HCT116 (cell line): ENCODE data around the gene OCA2.

Experiments
- ATF3 ChIP-seq: IDR thresholded peaks from 2 replicates; pipeline ENCODE4 v1.6.1; 2012
- CTCF ChIP-seq, 3 experiments: fragments of 200-600 bp in 1 of 3; sonication (generic) in 1 of 3; IDR thresholded peaks in 2 of 3; conservative IDR thresholded peaks in 1 of 3; 2 replicates each; pipeline ENCODE4 v1.5.1; 2012 to 2017; ENCODE audit warnings: low read depth in 2 of 3, low read length in 2 of 3, antibody characterized with exemption in 1 of 3, borderline replicate concordance in 1 of 3, control low read depth in 1 of 3, mild to moderate bottlenecking in 1 of 3, mixed read lengths in 1 of 3, mixed run types in 1 of 3, moderate library complexity in 1 of 3; ENCODE audit not compliant: insufficient read depth in 1 of 3
- EGR1 ChIP-seq: IDR thresholded peaks from 2 replicates; pipeline ENCODE4 v1.6.1; 2012; ENCODE audit warnings: low read depth
- EZH2 ChIP-seq: fragments of 200-600 bp; sonication (generic); IDR thresholded peaks from 2 replicates; pipeline ENCODE4 v1.6.1; 2017; ENCODE audit warnings: antibody characterized with exemption, mixed run types
- JUND ChIP-seq: IDR thresholded peaks from 2 replicates; pipeline ENCODE4 v1.6.1; 2012
- MAX ChIP-seq: IDR thresholded peaks from 2 replicates; pipeline ENCODE4 v1.6.1; 2012
- POLR2A ChIP-seq: IDR thresholded peaks from 2 replicates; pipeline ENCODE4 v1.7.0; 2011; ENCODE audit warnings: borderline replicate concordance; ENCODE audit not compliant: insufficient read depth, insufficient read length; ENCODE audit errors: extremely low read depth
- POLR2AphosphoS5 ChIP-seq: IDR thresholded peaks from 2 replicates; pipeline ENCODE4 v1.6.1; 2011; ENCODE audit warnings: mild to moderate bottlenecking, low read depth, low read length, moderate library complexity
- RAD21 ChIP-seq: IDR thresholded peaks from 2 replicates; pipeline ENCODE4 v1.6.1; 2012; ENCODE audit warnings: low read depth, mild to moderate bottlenecking
- SP1 ChIP-seq: IDR thresholded peaks from 2 replicates; pipeline ENCODE4 v1.6.1; 2012; ENCODE audit warnings: low read depth

GRCh38 chr15:28002867-28003266, 96.2 kb downstream of the OCA2 start:
- TF ChIP-seq CTCF (IDR thresholded peaks at IDR 0.05 in 2 of 3, conservative IDR thresholded peaks at IDR 0.05 in 1 of 3; ENCODE audit: borderline replicate concordance in 1 of 3, insufficient read depth in 1 of 3, low read depth in 2 of 3, low read length in 2 of 3) (no peak), POLR2A (no peak), ATF3 (no peak), EGR1 (no peak), SP1 (no peak), JUND (no peak), MAX (no peak), EZH2 (no peak), RAD21 (no peak), POLR2AphosphoS5 (no peak)
